HFFc6 (cell line): ENCODE measurements around the gene SPEN. TPM values are rescaled to one million over a fixed set of nuclear protein-coding genes. Genes with fewer than 3 reads are reported as not detected.
"Not testable (repeated sequence)": the region's sequence is repeated elsewhere in the genome, so short reads cannot be mapped to it uniquely, and the experiment has no call there.

Experiments used
- DNase-seq: peaks from one replicate; pipeline ENCODE4 v3.0.0-alpha.2; 2018
- H3K27ac Mint-ChIP-seq: 2 replicates; pipeline ENCODE4 v1.8.0; 2020; ENCODE audit warnings: mild to moderate bottlenecking, mixed read lengths
- H3K27me3 Mint-ChIP-seq: 2 replicates; pipeline ENCODE4 v1.8.0; 2021; ENCODE audit warnings: mild to moderate bottlenecking, moderate library complexity, mixed read lengths; ENCODE audit not compliant: insufficient read depth
- H3K36me3 Mint-ChIP-seq: 2 replicates; pipeline ENCODE4 v1.8.0; 2021; ENCODE audit warnings: low read depth, mixed read lengths
- H3K4me1 Mint-ChIP-seq: 2 replicates; pipeline ENCODE4 v1.8.0; 2020; ENCODE audit warnings: low read depth, mixed read lengths
- H3K4me3 Mint-ChIP-seq: 2 replicates; pipeline ENCODE4 v1.8.0; 2020; ENCODE audit warnings: mild to moderate bottlenecking, moderate library complexity, mixed read lengths
- H3K9me3 Mint-ChIP-seq: 2 replicates; pipeline ENCODE4 v1.8.0; 2020; ENCODE audit warnings: mild to moderate bottlenecking, mixed read lengths
- total RNA-seq, 6 experiments: library from RNA; stranded (reverse); fragmentation: NEBNext Ultra II Directional; extraction: Animal tissue kit (Norgen Biotek cat#: 25700); gene quantifications; 2 replicates in 1 of 6; 3 replicates in 5 of 6; pipeline ENCODE4 v1.2.3, GENCODE V29; 2021
- TF ChIP-seq, protein P1 (sequence below): fragments of 200-600 bp; sonication (generic); IDR thresholded peaks from 2 replicates; pipeline ENCODE4 v1.5.0; 2021; ENCODE audit warnings: antibody characterized with exemption, mild to moderate bottlenecking

Gene SPEN
- total RNA-seq, 6 experiments from 2014 or later, result 25.7 to 30.2 (median 27.6) TPM

DNA sequence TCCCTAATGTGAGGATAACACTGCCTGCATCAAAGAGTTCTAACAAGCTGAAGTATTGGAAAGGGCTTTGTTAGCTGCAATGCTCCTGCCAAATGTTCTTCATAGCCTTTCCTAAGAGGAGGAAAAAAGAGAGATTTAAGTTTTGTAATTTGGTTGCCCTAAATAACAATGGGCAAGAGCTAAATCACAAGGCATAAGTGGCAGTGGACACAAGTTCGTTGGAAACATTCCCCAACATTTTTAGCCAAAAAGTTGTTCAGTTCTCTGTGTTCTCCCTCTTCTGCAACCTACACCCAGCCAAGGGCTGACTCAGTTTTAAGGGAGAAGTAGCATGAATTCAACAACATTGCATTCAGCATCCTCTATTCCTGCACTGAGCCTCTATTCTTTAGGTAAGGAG, 37.4 kb upstream of the SPEN start:
- TF ChIP-seq, protein P1, sequence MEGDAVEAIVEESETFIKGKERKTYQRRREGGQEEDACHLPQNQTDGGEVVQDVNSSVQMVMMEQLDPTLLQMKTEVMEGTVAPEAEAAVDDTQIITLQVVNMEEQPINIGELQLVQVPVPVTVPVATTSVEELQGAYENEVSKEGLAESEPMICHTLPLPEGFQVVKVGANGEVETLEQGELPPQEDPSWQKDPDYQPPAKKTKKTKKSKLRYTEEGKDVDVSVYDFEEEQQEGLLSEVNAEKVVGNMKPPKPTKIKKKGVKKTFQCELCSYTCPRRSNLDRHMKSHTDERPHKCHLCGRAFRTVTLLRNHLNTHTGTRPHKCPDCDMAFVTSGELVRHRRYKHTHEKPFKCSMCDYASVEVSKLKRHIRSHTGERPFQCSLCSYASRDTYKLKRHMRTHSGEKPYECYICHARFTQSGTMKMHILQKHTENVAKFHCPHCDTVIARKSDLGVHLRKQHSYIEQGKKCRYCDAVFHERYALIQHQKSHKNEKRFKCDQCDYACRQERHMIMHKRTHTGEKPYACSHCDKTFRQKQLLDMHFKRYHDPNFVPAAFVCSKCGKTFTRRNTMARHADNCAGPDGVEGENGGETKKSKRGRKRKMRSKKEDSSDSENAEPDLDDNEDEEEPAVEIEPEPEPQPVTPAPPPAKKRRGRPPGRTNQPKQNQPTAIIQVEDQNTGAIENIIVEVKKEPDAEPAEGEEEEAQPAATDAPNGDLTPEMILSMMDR, result no peak
- no peak overlapping the region for H3K4me3 Mint-ChIP-seq
- H3K27me3 Mint-ChIP-seq, result peaks cover 2% of the 10 kb centered on the region
- no peak for DNase-seq
- no peaks in the 10 kb centered on the region for H3K9me3 Mint-ChIP-seq
- H3K27ac Mint-ChIP-seq, result no peak overlapping the region
- peaks cover 6% of the 10 kb centered on the region; the same call in 1 of the 2 replicates for H3K4me1 Mint-ChIP-seq
- no peaks in the 10 kb centered on the region for H3K36me3 Mint-ChIP-seq

DNA sequence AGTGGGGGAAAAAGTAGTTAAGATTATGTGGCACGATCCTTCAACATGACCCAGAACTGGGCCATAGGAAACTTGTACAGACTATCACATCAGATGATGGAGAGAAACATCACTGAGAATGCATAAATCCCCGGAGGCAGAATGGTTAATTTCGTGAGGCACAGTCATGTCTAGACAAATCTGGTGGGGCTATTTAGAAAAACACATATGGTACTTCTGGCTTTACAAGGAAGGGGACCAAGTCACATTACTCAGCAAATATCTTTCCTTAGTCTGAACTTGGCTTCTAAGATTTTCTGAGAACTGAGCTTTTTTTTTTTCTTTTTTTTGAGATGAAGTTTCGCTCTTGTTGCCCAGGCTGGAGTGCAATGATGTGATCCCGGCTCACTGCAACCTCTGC, 30.8 kb upstream of the SPEN start:
- TF ChIP-seq, protein P1, result no peak
- DNase-seq, result no peak
- H3K4me1 Mint-ChIP-seq, result peaks cover 14% of the 10 kb centered on the region
- peaks cover 2% of the 10 kb centered on the region; the same call in 1 of the 2 replicates for H3K27me3 Mint-ChIP-seq
- H3K36me3 Mint-ChIP-seq, result no peaks in the 10 kb centered on the region
- no peak overlapping the region for H3K4me3 Mint-ChIP-seq
- no peaks in the 10 kb centered on the region for H3K9me3 Mint-ChIP-seq
- no peak overlapping the region for H3K27ac Mint-ChIP-seq

DNA sequence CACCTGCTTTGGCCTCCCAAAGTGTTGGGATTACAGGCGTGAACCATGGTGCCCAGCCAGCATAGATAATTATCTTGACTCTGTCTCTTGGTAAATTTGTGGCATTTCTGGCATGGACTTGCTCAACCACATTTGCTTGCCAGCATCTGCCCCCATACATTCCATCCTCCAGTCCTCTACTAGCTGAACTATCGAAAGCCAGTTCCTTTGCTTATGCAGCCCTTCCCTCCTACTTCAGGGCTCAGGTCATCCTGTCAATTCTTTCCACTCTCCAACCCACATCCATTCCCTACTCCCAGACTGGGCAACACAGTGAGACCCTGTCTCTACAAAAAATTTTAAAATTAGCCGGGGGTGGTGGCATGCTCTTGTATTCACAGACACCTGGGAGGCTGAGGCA, 27.0 kb upstream of the SPEN start:
- no peak for DNase-seq
- Mint-ChIP-seq H3K4me1 (peaks cover 12% of the 10 kb centered on the region), H3K27ac (no peak overlapping the region), H3K4me3 (no peak overlapping the region), H3K9me3 (no peaks in the 10 kb centered on the region), H3K36me3 (no peaks in the 10 kb centered on the region), H3K27me3 (no peaks in the 10 kb centered on the region)
- TF ChIP-seq, protein P1, result no peak

DNA sequence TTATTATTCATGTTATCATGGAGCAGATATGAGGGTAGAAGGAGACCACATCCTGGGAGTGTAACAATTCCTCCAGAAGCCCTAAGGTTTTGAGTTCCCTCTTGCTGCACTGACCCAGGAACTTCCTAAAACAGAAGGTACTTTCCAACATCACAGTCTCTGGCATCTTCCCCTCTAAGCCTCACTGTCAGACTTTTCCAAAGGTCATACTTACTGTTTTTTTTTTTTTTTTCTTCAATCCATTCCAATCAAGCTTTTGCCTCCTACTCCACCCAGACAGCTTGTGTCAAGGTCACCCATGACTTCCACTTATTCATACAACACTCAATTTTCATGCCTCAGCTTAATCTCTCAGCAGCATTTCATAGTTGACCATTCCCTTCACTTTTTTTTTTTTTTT, 21.7 kb upstream of the SPEN start:
- Mint-ChIP-seq H3K27ac (peak overlapping the region; percentile 45), H3K9me3 (no peaks in the 10 kb centered on the region), H3K27me3 (no peaks in the 10 kb centered on the region), H3K36me3 (no peaks in the 10 kb centered on the region), H3K4me3 (no peak overlapping the region), H3K4me1 (peaks cover 8% of the 10 kb centered on the region)
- TF ChIP-seq, protein P1, result no peak
- no peak for DNase-seq

DNA sequence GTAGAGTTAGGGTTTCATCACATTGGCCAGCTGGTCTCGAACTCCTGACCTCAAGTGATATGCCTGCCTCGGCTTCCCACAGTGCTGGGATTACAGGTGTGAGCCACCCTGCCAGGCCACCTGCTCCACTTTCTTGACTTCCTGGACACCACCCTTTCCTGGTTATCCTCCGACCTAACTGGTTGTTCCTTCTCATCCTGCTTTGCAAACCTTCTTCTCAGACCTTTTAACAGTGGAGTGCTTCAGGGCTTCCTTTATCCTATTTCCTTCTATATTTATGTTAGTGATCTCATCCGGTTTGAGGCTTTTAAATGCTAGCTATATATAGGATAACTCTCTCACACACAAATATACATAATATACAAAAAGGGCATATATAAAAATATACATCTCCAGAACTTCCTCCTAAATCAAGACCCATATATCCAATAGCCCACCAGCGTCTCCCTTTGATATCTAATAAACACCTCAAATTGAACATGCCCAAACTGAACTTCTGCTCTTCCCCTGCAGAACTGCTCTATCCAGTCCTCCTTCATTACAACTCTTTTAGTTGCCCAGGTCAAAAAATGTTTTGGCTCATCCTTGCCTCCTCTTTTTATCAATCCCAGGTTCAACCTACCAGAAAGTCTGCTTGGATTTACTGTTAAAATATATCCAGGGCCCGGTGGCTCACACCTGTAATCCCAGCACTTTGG, 20.5 kb upstream of the SPEN start:
- no peaks in the 10 kb centered on the region for H3K9me3 Mint-ChIP-seq
- H3K27me3 Mint-ChIP-seq, result no peaks in the 10 kb centered on the region
- peaks cover 5% of the 10 kb centered on the region for H3K36me3 Mint-ChIP-seq
- DNase-seq, result no peak
- H3K27ac Mint-ChIP-seq, result no peak overlapping the region
- peaks cover 12% of the 10 kb centered on the region for H3K4me1 Mint-ChIP-seq
- H3K4me3 Mint-ChIP-seq, result no peak overlapping the region
- TF ChIP-seq, protein P1, result no peak

DNA sequence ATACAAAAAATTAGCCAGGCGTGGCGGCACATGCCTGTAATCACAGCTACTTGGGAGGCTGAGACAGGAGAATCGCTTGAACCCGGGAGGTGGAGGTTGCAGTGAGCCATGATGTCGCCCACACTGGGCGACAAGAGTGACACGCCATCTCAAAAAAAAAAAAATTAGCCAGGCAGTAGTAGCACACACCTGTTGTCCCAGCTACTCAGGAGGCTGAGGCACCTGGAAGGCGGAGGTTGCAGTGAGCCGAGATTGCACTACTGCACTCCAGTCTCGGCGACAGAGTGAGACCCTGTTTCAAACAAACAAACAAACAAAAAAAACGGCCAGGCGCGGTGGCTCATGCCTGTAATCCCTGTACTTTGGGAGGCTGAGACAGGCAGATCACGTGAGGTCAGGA, 19.9 kb upstream of the SPEN start:
- H3K4me1 Mint-ChIP-seq, result peaks cover 15% of the 10 kb centered on the region
- not testable (repeated sequence) for H3K36me3 Mint-ChIP-seq, H3K27ac Mint-ChIP-seq, H3K4me3 Mint-ChIP-seq, H3K27me3 Mint-ChIP-seq, H3K9me3 Mint-ChIP-seq, DNase-seq

DNA sequence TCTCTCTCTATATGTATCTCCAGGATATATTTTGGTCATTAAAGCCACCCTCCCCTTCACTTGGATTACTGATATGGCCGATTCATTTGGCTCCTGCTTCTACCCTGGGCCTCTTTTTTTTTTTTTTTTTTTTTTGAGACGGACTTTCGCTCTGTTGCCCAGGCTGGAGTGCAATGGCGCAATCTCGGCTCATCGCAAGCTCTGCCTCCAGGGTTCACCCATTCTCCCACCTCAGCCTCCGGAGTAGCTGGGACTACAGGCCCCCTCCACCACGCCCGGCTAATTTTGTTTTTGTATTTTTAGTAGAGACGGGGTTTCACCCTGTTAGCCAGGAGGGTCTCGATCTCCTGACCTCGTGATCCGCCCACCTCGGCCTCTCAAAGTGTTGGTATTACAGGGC, 18.6 kb upstream of the SPEN start:
- not testable (repeated sequence) for H3K27ac Mint-ChIP-seq, H3K27me3 Mint-ChIP-seq, H3K9me3 Mint-ChIP-seq

More for the DNA sequence above, 18.6 kb upstream of the SPEN start:
- H3K36me3 Mint-ChIP-seq, DNase-seq, H3K4me3 Mint-ChIP-seq: not testable (repeated sequence)
- peaks cover 23% of the 10 kb centered on the region for H3K4me1 Mint-ChIP-seq
